GM18508 (cell line): ENCODE data around the gene PTCD3.
A peak's percentile ranks its signal among the peaks of the same experiment; 100 is the strongest.

Experiments used
- ATAC-seq: cut with Tn5 transposase; IDR thresholded peaks from one replicate; pipeline ENCODE4 v1.9.1; 2021; ENCODE audit warnings: moderate number of reproducible peaks; ENCODE audit not compliant: insufficient read depth, unreplicated experiment

Gene PTCD3

DNA sequence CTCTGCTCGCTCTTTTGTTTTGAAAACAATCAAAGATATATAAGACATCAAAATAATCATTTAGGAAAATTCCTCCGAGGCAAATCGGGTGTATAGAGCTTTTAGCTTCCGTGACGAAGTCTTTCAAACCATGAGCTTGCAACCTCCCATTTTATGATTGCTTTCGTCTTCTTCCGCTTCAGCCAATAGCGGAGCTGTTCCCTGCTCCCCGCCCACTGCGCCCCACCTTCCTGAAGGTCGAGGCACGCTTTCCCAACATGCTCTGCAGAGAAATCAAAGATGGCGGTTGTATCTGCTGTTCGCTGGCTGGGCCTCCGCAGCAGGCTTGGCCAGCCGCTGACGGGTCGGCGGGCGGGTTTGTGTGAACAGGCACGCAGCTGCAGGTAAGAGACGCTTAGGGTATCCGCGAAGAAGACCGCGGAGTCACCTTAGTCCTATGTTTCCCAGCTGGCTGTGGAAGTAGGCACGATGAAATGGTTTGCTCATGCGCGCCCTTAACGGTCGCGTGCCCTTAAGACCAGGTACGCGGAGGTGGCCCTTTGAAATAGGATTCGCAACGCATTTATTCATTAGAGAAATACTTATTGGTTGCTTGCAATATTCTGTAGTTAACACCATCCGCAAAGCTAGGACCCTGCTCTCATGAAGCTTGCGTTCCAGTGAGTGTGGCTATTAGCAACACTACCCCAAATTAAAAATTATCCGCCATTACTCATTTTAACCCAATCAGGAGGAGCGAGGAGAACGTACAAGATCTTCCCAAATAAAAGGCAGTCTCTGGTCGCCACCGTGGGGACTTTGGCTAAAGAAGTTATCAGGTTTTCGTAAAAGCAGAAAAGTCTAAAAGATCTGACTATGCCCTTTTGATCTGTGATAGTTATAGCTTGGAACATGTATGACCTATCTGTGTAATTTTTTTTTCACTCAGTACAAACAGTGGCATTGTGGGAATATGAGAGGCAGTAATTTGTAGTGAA is at the start of gene PTCD3:
Gene PTCD3, plus strand, starts transcription at position 267 of the 977 bp plus-strand sequence. Its CDS starts 13 bp downstream, at position 280.
- ATAC-seq: peak; percentile 70

DNA sequence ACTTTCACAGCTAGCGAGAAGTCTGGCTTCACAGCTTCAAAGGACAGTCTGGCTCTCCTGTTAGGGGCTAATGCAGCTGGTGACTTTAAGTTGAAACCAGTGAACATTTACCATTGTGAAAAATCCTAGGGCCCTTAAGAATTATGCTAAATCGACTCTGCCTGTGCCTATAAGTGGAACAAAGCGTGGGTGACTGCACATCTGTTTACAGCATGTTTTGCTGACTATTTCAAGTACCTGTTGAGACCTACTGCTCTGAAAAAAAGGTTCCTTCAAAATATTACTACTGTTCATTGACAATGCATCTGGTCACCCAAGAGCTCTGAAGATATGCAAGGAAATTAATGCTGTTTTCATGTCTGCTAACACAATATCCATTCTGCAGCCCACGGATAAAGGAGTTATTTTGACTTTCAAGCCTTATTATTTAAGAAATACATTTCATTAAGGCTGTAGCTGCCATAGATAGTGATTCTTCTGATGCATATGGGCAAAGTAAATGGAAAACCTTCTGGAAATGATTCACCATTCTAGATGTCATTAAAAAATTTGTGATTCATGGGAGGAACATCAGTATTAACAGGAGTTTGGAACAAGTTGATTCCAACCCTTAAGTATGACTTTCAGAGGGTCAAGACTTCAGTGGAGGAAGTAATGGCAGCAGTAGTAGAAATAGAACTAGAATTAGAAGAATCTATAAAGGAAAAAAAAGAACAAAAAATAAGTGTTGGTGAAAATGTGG is 49.3 kb upstream of the PTCD3 start:
- no peak for ATAC-seq

DNA sequence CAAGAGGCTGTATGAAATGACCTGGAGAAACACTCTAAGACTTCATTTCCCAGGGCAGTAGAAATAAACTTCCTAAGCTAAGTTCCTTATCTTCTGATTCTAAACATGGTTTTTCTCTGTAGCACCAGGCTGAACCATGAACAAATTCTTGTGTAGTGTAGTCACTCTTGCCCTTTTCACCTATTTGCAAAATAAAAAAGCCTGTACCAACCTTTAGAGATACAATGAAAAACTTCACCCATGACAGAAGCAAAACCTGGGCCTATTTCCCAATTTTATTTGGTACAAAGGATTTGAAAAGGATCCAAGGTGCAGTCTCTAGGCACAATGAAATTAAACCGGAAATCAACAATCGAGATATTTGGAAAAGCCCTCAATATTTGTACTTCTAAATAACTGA is 44.0 kb upstream of the PTCD3 start:
- ATAC-seq: no peak

DNA sequence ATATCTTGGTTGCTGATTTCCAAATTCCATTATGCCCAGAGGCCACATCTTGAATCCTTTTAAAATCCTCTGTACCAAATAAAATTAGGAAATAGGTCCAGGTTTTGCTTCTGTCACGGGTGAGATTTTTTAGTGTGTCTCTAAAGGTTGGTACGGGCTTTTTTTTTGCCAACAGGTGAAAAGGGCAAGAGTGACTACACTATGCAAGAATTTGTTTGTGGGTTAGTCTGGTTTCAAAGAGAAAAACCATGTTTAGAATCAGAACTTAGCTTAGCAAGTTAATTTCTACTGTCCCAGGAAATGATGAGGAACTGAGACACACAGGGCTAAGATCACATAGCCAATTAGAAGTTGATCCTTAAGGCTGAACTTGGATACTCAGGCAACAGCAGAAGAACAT is 42.0 kb upstream of the PTCD3 start:
- no peak for ATAC-seq

DNA sequence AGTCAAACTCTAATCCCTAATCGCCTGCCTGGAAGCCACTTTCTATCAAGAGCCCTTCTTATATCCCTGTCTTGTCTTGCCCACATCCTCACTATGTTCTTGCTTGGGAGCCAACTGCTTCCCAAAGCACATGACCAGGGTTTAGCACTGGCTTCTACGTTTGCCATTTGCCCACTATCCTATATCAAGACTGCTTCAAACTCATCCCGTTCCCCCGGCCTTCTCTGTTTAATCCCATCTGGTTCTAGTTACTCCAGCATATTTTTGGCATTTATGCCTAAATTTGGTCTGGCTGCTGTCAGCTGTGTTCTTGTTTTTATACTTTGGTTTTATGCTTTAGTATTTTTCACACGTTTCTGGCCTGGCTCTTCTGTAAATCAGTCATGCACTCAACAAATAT is 40.5 kb upstream of the PTCD3 start:
- ATAC-seq: no peak

DNA sequence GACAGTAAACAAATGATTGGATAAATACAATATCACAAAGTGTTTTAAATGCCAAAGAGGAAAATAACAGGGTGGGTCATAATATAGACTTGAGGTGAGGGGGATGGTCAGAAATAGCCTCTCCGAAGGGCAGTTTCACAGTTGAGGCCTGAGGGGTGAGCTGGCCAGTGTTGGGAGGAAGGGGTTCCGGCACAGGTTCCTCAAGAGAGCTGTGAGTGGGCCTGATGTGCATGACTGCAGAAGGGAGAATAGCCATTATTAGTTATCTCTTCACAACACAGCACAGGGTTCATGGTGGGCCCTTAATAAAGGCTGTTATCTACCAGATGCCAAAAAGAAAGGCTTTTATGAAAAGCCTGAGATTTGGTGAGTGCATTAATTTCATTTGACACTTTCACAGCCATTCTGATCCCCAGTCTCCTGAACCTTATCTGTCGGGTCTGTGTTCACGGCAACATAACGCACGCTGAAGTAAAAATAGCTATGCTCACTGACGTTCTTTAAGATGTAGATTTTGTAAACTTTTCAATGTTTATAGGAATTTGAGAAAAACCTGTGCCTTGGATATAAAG is 39.9 kb upstream of the PTCD3 start:
- no peak for ATAC-seq

DNA sequence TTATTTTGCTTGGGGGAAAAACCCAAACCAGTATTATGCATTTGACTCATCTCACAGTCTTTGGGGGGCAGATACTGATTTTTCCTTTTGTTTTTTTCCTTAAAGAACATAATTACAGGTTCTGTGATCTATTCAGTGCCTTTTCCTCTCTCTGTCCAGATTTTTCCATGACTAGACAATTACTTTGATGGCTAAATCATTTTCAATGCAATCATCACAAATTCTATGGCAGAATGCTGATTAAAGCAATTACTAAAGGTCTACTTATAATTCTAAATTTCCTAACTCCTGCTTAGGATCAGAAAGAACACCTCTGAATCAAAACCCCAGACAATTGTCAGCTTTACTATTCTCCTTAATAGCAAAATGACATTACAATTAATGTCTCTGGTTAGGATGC is 39.1 kb upstream of the PTCD3 start:
- no peak for ATAC-seq

DNA sequence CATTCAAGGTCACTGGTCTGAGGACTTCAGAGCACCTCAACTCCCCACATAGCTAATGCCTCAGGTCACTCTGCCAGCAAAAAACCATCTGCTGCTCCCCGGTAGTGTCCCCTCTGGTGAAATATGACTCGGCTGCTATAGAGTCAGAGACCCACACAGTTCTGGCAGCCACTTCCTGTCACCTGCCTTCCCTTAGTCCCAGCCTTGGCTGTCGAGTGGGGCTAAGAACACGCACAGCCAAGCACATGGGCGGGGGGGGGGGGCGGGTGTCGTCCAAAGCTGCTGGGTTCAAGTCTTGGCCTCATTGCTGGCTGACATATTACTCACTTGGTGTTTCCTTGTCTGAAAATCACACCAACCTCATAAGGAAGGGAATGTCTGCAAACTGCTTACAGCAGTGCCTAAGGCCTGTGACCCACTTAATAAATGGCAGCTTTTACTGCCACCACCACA is 37.9 kb upstream of the PTCD3 start:
- ATAC-seq: no peak

DNA sequence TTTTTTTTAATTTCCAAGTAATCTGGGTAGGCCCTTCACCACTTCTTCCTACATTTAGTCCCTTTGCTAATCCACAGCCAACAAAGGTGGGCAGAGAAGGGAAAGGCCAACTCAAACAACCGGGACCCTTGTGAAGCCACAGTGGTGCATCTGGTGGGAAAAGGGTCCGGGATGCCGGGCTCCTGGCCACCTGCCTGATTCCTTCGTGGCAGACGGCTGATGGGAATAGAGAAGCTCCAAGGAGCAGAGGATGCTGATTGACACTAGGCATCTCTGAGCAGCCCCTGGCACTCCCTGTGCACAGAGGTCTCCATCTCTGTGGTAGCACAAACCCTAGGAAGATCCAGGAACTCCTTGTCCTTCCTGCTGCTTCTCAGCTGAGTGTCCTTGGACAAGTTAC is 37.4 kb upstream of the PTCD3 start:
- no peak for ATAC-seq

DNA sequence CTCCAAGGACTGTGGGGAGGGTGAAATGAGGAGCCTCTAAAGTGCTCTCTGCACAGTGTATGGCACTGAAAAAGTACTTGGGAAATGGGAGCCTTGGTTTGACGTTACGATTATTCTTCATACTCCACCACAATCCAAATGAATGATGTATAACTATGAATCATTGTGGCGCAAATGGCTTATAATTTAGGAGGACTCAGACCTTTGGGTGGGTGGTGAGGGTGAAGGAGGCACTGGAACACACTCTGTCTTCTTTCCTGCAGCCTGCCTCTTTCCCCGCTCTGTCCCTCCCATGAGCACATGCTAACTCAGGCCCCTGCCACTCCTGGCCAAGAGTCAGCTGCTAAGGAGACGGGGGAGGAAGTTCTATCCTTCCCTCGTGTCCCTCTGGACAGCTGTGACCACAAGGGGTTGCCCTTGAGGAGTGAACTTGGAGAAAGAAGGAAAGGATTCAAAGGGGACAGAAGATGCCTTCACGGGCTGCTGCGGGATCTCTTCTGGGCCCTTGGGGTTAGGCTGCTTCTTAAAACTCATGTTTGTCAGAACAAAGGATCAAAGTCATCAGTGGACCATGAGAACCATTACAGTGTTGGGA is 36.8 kb upstream of the PTCD3 start:
- no peak for ATAC-seq

DNA sequence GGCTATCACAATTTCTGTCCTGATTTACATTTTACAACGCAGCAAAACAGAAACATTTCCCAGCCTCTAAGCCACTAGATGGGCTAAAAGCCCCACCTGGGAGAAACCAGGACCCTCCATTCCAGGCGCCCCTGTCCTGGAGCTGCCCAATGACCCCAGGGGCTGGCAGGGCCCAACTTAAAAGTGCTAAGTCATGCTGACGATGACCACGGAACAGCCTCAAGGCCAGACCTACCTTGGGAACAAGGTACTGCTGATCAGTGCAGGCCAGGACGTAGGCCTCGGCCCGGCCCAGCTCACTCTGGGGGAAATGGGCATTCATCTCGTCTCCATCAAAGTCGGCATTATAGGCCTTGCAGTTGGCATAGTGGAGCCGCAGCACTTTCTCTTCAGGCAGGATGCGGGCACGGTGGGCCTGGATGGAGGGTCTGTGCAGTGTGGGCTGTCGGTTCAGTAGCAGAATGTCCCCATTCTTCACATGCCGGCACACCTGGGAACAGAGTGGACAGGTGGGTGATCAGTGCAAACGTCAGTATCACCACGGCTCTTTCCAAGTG is 36.2 kb upstream of the PTCD3 start:
- ATAC-seq: no peak

DNA sequence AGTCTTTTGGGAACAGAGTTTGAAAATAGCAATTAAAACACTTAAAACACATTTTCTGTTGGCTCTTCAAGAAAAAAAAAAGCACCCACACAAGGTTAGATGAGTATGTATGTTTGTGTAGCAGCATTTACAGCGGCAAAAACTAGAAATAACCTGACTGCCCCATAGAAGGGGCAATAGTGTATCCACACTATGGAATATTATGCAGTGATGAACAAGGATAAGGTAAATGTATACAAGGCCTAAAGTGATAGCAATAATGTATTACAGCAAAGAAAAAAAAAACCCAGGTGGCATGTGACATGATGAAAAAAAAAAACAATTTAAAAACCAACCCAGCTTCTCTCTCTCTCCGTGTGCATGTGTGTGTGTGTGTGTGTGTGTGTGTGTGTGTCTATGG is 35.2 kb upstream of the PTCD3 start:
- no peak for ATAC-seq

DNA sequence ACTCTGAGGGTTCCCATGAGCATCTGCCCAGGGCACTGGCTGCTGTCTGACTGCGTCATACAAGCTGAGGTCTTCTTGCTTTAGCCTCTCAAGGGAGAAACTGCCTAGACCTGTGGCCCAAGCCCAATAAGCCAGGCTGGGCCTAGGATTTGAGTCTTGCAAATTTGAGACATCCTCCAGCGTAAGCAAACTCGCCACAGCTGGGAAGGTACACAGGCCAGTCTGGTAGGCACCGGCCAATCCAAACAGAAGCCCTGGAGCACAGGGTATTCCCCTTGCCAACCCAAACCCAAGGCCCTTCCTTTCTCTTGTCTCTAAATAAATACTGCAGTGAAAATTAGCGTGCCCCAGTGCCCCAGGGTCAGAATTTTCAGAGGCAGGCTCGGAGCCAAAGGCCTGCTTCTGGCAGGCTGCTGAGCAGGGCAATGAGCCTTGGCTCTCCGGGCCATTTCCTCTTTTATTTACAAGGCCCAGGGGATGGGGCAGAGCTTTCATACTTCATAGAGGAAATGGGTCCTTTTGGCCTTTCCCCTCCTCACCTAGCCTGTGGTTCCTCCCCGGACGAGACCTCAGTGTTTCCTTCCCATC is 33.7 kb upstream of the PTCD3 start:
- peak; percentile 39 for ATAC-seq

DNA sequence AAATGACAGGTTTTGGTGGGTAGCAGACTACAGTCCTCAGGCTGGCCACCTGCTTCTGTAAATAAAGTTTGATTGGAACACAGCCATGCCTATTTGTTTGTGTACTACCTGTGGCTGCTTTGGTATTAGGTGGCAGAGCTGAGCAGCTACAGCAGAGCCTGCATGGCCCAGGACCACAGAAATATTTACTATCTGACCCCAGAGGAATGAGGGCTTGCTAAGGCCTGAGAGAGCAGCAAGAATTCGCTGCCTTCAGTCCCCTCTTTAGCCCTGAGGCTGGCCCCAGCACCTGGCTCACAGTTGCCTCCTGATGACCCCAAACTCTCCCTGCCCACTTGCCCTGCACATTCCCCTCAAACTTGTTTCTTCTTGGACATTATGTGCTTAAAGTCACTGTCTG is 32.8 kb upstream of the PTCD3 start:
- ATAC-seq: no peak

DNA sequence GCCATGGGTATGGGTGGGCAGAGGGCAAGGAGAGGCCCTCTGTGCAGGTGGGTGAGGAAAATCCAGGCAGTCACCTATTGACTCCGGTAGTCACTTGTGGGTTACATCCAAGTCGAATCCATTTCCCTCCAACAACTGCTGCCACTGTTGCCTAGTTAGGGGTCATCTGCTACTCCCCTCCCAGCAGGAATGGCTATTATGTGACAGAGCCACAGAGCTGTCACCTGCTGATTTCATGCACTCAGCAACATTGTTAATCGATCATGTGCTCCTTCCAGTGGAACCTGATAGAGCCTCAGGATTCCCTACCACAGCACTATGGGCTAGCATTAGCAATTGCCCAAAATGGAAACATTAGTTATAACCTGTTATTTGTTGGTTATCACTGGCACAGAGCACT is 31.8 kb upstream of the PTCD3 start:
- ATAC-seq: no peak

DNA sequence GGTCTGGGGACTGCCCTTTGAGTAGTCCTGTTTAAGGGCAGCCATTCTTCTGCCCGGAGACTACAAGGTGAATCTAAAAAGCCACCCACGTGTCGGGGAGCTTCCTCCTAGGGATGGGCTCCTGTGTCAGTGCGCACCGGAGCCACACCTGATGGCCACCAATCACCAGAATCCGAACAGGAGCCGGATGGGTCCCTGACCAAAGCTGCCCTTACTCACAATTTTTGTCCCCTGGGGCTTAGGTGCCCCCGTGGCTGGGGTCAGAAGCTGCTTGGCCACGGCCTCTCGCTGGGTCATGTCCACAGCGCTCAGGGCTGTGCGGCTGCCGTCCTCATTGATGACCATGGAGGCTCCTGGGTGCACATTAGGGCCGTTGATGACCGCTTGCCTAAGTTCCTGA is 31.2 kb upstream of the PTCD3 start:
- ATAC-seq: no peak

DNA sequence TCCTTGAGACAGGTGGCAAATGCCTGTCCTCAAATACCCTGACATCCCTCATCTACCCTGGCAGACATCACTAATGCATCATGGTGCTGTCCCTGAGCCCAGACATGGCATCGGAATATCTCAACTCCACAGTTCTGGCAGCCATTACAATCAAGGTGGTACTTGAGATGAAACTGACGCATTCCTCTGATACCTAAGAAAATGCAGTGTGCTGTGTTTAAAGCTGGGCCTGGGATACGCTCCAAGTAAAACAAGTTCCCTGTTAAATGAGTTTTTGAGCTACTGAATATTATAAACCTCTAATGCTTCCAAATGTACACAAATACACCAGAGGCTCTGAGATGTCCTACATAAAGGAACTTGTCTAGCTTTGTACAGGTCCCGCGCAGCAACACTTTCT is 30.1 kb upstream of the PTCD3 start:
- ATAC-seq: no peak

DNA sequence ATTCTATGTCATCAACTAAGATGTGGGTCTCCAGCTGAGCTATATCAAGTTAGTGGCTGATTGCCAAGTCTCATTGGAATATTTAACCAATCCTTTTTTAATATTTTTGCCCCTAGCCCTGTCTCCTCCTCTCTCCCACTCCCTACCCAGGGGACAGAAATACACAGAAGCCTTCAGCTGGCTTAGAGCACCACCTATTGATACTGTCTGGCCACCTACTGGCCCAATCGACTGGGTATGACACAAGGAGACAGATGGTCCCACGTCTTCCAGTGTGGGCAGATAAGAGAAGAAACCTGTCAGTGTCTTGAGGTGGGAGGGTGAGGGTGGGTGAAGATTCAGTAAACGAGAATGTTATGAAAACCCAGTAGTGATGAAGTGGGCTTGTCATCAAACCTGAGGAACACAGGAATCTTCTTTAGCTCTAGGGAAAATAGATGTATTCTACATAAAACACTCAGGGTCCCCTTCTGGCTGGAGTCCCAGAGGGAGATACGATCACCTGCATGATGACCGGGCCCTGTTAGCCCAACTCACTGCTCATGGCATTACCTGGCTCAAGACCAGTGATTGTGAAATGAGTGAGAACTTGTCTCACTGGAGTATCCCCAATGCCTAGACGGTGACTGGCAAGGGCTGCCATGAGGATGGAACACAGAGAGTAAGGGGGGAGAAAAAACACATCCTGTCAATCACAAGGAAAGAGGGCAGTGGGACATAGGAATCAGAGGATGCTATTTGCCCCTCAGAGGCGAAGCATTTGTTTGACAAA is 27.1 kb upstream of the PTCD3 start:
- ATAC-seq: no peak
